ENCODE results near the gene GABBR2.

GABBR2 gene

GRCh38 chr9:98491828-98492227 is 216.9 kb downstream of the GABBR2 start:
- Histone ChIP-seq H3K9me3 (no peaks in the 10 kb centered on the region), H3K27me3 (ENCODE audit: low read depth) (peaks cover 3% of the 10 kb centered on the region), H3K4me1 (no peaks in the 10 kb centered on the region), H3K4me3 (no peak overlapping the region), H3K36me3 (replicated peaks) (no peaks in the 10 kb centered on the region)
- no peak for DNase-seq (ENCODE audit: low spot score in 2 of 2)
- in situ Hi-C loops (cut with MboI; ENCODE audit: low sequenced_read_pairs), result no loop called here

- in situ Hi-C loops (cut with MboI; ENCODE audit: low sequenced_read_pairs), result no loop called here
- no peak overlapping the region for H3K4me3 ChIP-seq
- peaks cover 3% of the 10 kb centered on the region for H3K27me3 ChIP-seq (ENCODE audit: low read depth)
- no peak for DNase-seq (ENCODE audit: low spot score in 2 of 2)
- no peaks in the 10 kb centered on the region for H3K9me3 ChIP-seq
- H3K4me1 ChIP-seq, result no peaks in the 10 kb centered on the region
- no peaks in the 10 kb centered on the region for H3K36me3 ChIP-seq (replicated peaks)
Measured at GRCh38 chr9:98491231-98491651, 217.5 kb downstream of the GABBR2 start.

- no peaks in the 10 kb centered on the region for H3K36me3 ChIP-seq (replicated peaks)
- H3K4me1 ChIP-seq, result no peaks in the 10 kb centered on the region
- H3K27me3 ChIP-seq (ENCODE audit: low read depth), result peaks cover 3% of the 10 kb centered on the region
- no peaks in the 10 kb centered on the region for H3K9me3 ChIP-seq
- H3K4me3 ChIP-seq, result no peak overlapping the region
- in situ Hi-C loops (cut with MboI; ENCODE audit: low sequenced_read_pairs), result no loop called here
- no peak for DNase-seq (ENCODE audit: low spot score in 2 of 2)
Measured at GRCh38 chr9:98488571-98489312, 220.0 kb downstream of the GABBR2 start.

GRCh38 chr9:98485706-98486105 is 223.0 kb downstream of the GABBR2 start:
- Histone ChIP-seq H3K27me3 (ENCODE audit: low read depth) (no peaks in the 10 kb centered on the region), H3K4me1 (no peaks in the 10 kb centered on the region), H3K36me3 (replicated peaks) (no peaks in the 10 kb centered on the region), H3K9me3 (no peaks in the 10 kb centered on the region), H3K4me3 (no peak overlapping the region)
- in situ Hi-C loops (cut with MboI; ENCODE audit: low sequenced_read_pairs), result no loop called here
- no peak for DNase-seq (ENCODE audit: low spot score in 2 of 2)

- in situ Hi-C loops (cut with MboI; ENCODE audit: low sequenced_read_pairs), result no loop called here
- no peaks in the 10 kb centered on the region for H3K9me3 ChIP-seq
- no peaks in the 10 kb centered on the region for H3K27me3 ChIP-seq (ENCODE audit: low read depth)
- no peak overlapping the region for H3K4me3 ChIP-seq
- H3K36me3 ChIP-seq (replicated peaks), result no peaks in the 10 kb centered on the region
- no peak for DNase-seq (ENCODE audit: low spot score in 2 of 2)
- no peaks in the 10 kb centered on the region for H3K4me1 ChIP-seq
Measured at GRCh38 chr9:98484162-98484561, 224.6 kb downstream of the GABBR2 start.

- no peak for DNase-seq (ENCODE audit: low spot score in 2 of 2)
- no peaks in the 10 kb centered on the region for H3K9me3 ChIP-seq
- no peaks in the 10 kb centered on the region for H3K36me3 ChIP-seq (replicated peaks)
- no peaks in the 10 kb centered on the region for H3K27me3 ChIP-seq (ENCODE audit: low read depth)
- in situ Hi-C loops (cut with MboI; ENCODE audit: low sequenced_read_pairs), result no loop called here
- H3K4me1 ChIP-seq, result no peaks in the 10 kb centered on the region
- no peak overlapping the region for H3K4me3 ChIP-seq
Measured at GRCh38 chr9:98482226-98482625, 226.5 kb downstream of the GABBR2 start.

- DNase-seq (ENCODE audit: low spot score in 2 of 2), result no peak
Measured at GRCh38 chr9:98481676-98482075, 227.1 kb downstream of the GABBR2 start.

GRCh38 chr9:98479967-98480847 is 228.5 kb downstream of the GABBR2 start:
- no peaks in the 10 kb centered on the region for H3K9me3 ChIP-seq
- H3K4me3 ChIP-seq, result no peak overlapping the region
- no peaks in the 10 kb centered on the region for H3K4me1 ChIP-seq
- in situ Hi-C loops (cut with MboI; ENCODE audit: low sequenced_read_pairs), result no loop called here
- H3K27me3 ChIP-seq (ENCODE audit: low read depth), result no peaks in the 10 kb centered on the region
- H3K36me3 ChIP-seq (replicated peaks), result no peaks in the 10 kb centered on the region
- no peak for DNase-seq (ENCODE audit: low spot score in 2 of 2)

More at GRCh38 chr9:98481676-98482075, 227.1 kb downstream of the GABBR2 start:
- in situ Hi-C loops (cut with MboI; ENCODE audit: low sequenced_read_pairs), result no loop called here
- H3K9me3 ChIP-seq, result no peaks in the 10 kb centered on the region
- H3K27me3 ChIP-seq (ENCODE audit: low read depth), result no peaks in the 10 kb centered on the region
- no peaks in the 10 kb centered on the region for H3K36me3 ChIP-seq (replicated peaks)
- H3K4me1 ChIP-seq, result no peaks in the 10 kb centered on the region
- H3K4me3 ChIP-seq, result no peak overlapping the region

GRCh38 chr9:98479449-98479848 is 229.3 kb downstream of the GABBR2 start:
- Histone ChIP-seq H3K4me1 (no peaks in the 10 kb centered on the region), H3K9me3 (no peaks in the 10 kb centered on the region), H3K27me3 (ENCODE audit: low read depth) (no peaks in the 10 kb centered on the region), H3K36me3 (replicated peaks) (no peaks in the 10 kb centered on the region), H3K4me3 (no peak overlapping the region)
- DNase-seq (ENCODE audit: low spot score in 2 of 2), result no peak
- in situ Hi-C loops (cut with MboI; ENCODE audit: low sequenced_read_pairs), result no loop called here

- in situ Hi-C loops (cut with MboI; ENCODE audit: low sequenced_read_pairs), result no loop called here
- Histone ChIP-seq H3K9me3 (no peaks in the 10 kb centered on the region), H3K4me1 (no peaks in the 10 kb centered on the region), H3K27me3 (ENCODE audit: low read depth) (no peaks in the 10 kb centered on the region), H3K36me3 (replicated peaks) (no peaks in the 10 kb centered on the region), H3K4me3 (no peak overlapping the region)
- no peak for DNase-seq (ENCODE audit: low spot score in 2 of 2)
Measured at GRCh38 chr9:98477884-98478283, 230.9 kb downstream of the GABBR2 start.

GRCh38 chr9:98472216-98472615 is 236.5 kb downstream of the GABBR2 start:
- in situ Hi-C loops (cut with MboI; ENCODE audit: low sequenced_read_pairs), result no loop called here
- Histone ChIP-seq H3K36me3 (replicated peaks) (no peaks in the 10 kb centered on the region), H3K4me1 (no peaks in the 10 kb centered on the region), H3K9me3 (no peaks in the 10 kb centered on the region), H3K4me3 (no peak overlapping the region), H3K27me3 (ENCODE audit: low read depth) (no peaks in the 10 kb centered on the region)
- no peak for DNase-seq (ENCODE audit: low spot score in 2 of 2)

GRCh38 chr9:98471185-98471584 is 237.6 kb downstream of the GABBR2 start:
- in situ Hi-C loops (cut with MboI; ENCODE audit: low sequenced_read_pairs), result no loop called here
- no peaks in the 10 kb centered on the region for H3K9me3 ChIP-seq
- no peaks in the 10 kb centered on the region for H3K36me3 ChIP-seq (replicated peaks)
- no peaks in the 10 kb centered on the region for H3K27me3 ChIP-seq (ENCODE audit: low read depth)
- no peak for DNase-seq (ENCODE audit: low spot score in 2 of 2)
- H3K4me1 ChIP-seq, result no peaks in the 10 kb centered on the region
- H3K4me3 ChIP-seq, result no peak overlapping the region

- H3K9me3 ChIP-seq, result no peaks in the 10 kb centered on the region
- in situ Hi-C loops (cut with MboI; ENCODE audit: low sequenced_read_pairs), result no loop called here
- H3K4me1 ChIP-seq, result no peaks in the 10 kb centered on the region
- no peak overlapping the region for H3K4me3 ChIP-seq
- no peak for DNase-seq (ENCODE audit: low spot score in 2 of 2)
- H3K27me3 ChIP-seq (ENCODE audit: low read depth), result no peaks in the 10 kb centered on the region
- H3K36me3 ChIP-seq (replicated peaks), result no peaks in the 10 kb centered on the region
Measured at GRCh38 chr9:98468567-98469239, 240.0 kb downstream of the GABBR2 start.

GRCh38 chr9:98465799-98466198 is 242.9 kb downstream of the GABBR2 start:
- no peaks in the 10 kb centered on the region for H3K9me3 ChIP-seq
- no peak overlapping the region for H3K4me3 ChIP-seq
- no peaks in the 10 kb centered on the region for H3K27me3 ChIP-seq (ENCODE audit: low read depth)
- no peaks in the 10 kb centered on the region for H3K4me1 ChIP-seq
- no peaks in the 10 kb centered on the region for H3K36me3 ChIP-seq (replicated peaks)
- in situ Hi-C loops (cut with MboI; ENCODE audit: low sequenced_read_pairs), result no loop called here
- DNase-seq (ENCODE audit: low spot score in 2 of 2), result no peak

Data from HAP-1 (cell line).